GM21576 (cell line): ENCODE results near the gene MRPL2.

Source experiments
- ATAC-seq: cut with Tn5 transposase; IDR thresholded peaks from one replicate; pipeline ENCODE4 v1.9.1; 2021; ENCODE audit warnings: mild to moderate bottlenecking, moderate library complexity; ENCODE audit not compliant: unreplicated experiment

MRPL2 gene

GRCh38 chr6:43021270-43022047 is 37.8 kb downstream of the MRPL2 start, which contains the start of gene RRP36:
TSS of gene RRP36 (plus strand) at chr6:43021623. CDS start at chr6:43021655, 32 bp downstream.
- peak; percentile 63 for ATAC-seq

GRCh38 chr6:43020847-43021246 is 38.4 kb downstream of the MRPL2 start:
- ATAC-seq, result no peak

- no peak for ATAC-seq
These were observed 39.1 kb downstream of the MRPL2 start for GRCh38 chr6:43020052-43020705.

GRCh38 chr6:43019152-43019551 is 40.1 kb downstream of the MRPL2 start:
- no peak for ATAC-seq

GRCh38 chr6:43016943-43017334 is 42.3 kb downstream of the MRPL2 start:
- ATAC-seq, result no peak

GRCh38 chr6:43016176-43016942 is 42.9 kb downstream of the MRPL2 start:
- no peak for ATAC-seq

GRCh38 chr6:43014434-43014909 is 44.8 kb downstream of the MRPL2 start:
- no peak for ATAC-seq

GRCh38 chr6:43013843-43014433 is 45.3 kb downstream of the MRPL2 start, which contains the start of the genes KLHDC3 and MEA1:
TSS of gene KLHDC3 (plus strand) at chr6:43014249. CDS start at chr6:43017193, 2,944 bp downstream.
TSS of gene MEA1 (minus strand) at chr6:43013946. CDS start at chr6:43013813, 133 bp downstream.
- peak; percentile 90 for ATAC-seq

- ATAC-seq, result peak; percentile 4
These were observed 46.0 kb downstream of the MRPL2 start for GRCh38 chr6:43013097-43013842.

GRCh38 chr6:43012364-43012763 is 46.9 kb downstream of the MRPL2 start:
- ATAC-seq, result no peak

- ATAC-seq, result no peak
These were observed 48.0 kb downstream of the MRPL2 start for GRCh38 chr6:43011207-43011606.

- ATAC-seq, result no peak
These were observed 50.1 kb downstream of the MRPL2 start for GRCh38 chr6:43009124-43009523.

GRCh38 chr6:43007126-43007525 is 52.1 kb downstream of the MRPL2 start:
- no peak for ATAC-seq

- no peak for ATAC-seq
These were observed 53.0 kb downstream of the MRPL2 start for GRCh38 chr6:43006251-43006650.

GRCh38 chr6:43005844-43006243 is 53.4 kb downstream of the MRPL2 start:
- ATAC-seq, result no peak
